Activated CD4-positive, CD25-positive, alpha-beta regulatory T cell treated with anti-CD3 and anti-CD28 coated beads, Interleukin-2, amount 50 U/mL, for 16 hours (primary cell): ENCODE results near the gene RETSAT.

Source experiments
- DNase-seq: peaks from one replicate; pipeline ENCODE4 v3.0.0-alpha.2; 2020; ENCODE audit warnings: low read depth, low spot score

The RETSAT gene

GRCh38 chr2:85308896-85309555 lies 45.3 kb downstream of the RETSAT start:
- DNase-seq: no peak

GRCh38 chr2:85308201-85308600 lies 46.1 kb downstream of the RETSAT start:
- DNase-seq: no peak

DNA sequence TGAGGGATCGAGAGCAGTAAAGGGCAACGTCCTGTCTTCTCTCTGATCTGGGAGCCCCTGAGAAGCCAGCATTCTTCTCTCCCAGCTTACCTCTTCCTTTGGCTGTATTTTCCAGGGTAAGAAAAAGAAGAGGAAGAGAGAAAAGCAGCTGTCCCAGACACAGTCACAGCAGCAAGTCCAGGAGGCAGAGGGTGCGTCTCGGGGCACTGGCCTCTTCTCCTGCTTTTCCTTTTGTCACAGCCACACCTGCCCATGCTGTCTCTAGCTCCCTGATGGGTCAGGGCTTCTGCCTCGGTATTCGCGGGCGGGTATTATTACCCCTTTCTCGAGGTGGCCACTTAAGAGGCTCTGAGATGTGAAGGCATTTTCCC lies 46.8 kb downstream of the RETSAT start:
- no peak for DNase-seq

- DNase-seq: no peak
These were observed 50.4 kb downstream of the RETSAT start for GRCh38 chr2:85303780-85304531.

DNA sequence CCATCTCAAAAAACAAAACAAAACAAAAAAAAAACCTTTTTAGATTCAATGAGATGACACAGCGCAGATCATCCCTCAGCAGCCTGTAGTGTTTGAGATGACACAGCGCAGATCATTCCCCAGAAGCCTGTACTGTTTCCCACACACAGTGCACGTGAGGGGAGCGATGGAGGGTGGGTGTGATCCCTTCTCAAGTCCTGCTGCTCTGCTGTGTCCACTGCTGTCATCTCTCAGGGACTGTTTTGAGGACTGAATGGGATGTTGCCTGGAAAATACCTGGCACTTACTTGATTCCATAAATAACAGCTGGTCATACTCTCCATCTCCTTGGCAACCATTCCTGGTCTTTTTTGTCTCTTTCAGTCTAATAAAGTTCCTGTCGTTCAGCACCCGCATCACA lies 52.2 kb downstream of the RETSAT start:
- DNase-seq: no peak
